SU-DHL-6 (cell line): ENCODE results near the gene SH3BP2.

Experiments used
- CTCF ChIP-seq: fragments of 200-600 bp; sonication (generic); IDR thresholded peaks from one replicate; pipeline ENCODE4 v1.5.1; 2017; ENCODE audit warnings: antibody characterized with exemption, mild to moderate bottlenecking, low read length, moderate library complexity; ENCODE audit not compliant: insufficient read depth, poor library complexity, severe bottlenecking
- EZH2phosphoT487 ChIP-seq: fragments of 200-600 bp; sonication (generic), shearing (Covaris generic); conservative IDR thresholded peaks from 2 replicates; pipeline ENCODE4 v1.6.1; 2018; ENCODE audit warnings: mild to moderate bottlenecking, antibody characterized with exemption, low read length, moderate library complexity, mixed read lengths

- TF ChIP-seq CTCF: no peak
- no peak for TF ChIP-seq EZH2phosphoT487
Measured at GRCh38 chr4:2833671-2834000, 40.8 kb downstream of the SH3BP2 start.
